ENCODE results near the gene CDC42BPA.
A peak's percentile ranks its signal among the peaks of the same experiment; 100 is the strongest.

The CDC42BPA gene

GRCh38 chr1:226977643-226978431 lies 340.5 kb downstream of the CDC42BPA start:
- no peak for DNase-seq

- no peak for DNase-seq
These were observed 341.2 kb downstream of the CDC42BPA start for GRCh38 chr1:226976978-226977642.

- no peak for DNase-seq
These were observed 341.9 kb downstream of the CDC42BPA start for GRCh38 chr1:226976276-226976977.

GRCh38 chr1:226975259-226976250 lies 342.7 kb downstream of the CDC42BPA start:
- no peak for DNase-seq

- no peak for DNase-seq
These were observed 343.6 kb downstream of the CDC42BPA start for GRCh38 chr1:226974544-226975258.

- DNase-seq, result no peak
These were observed 344.3 kb downstream of the CDC42BPA start for GRCh38 chr1:226973898-226974543.

- no peak for DNase-seq
These were observed 344.9 kb downstream of the CDC42BPA start for GRCh38 chr1:226973371-226973897.

GRCh38 chr1:226972931-226973330 lies 345.4 kb downstream of the CDC42BPA start:
- DNase-seq, result no peak

- no peak for DNase-seq
These were observed 346.5 kb downstream of the CDC42BPA start for GRCh38 chr1:226971765-226972164.

GRCh38 chr1:226967665-226968064 lies 350.6 kb downstream of the CDC42BPA start:
- no peak for DNase-seq

GRCh38 chr1:226966683-226967082 lies 351.6 kb downstream of the CDC42BPA start:
- no peak for DNase-seq

GRCh38 chr1:226965581-226966440 lies 352.5 kb downstream of the CDC42BPA start:
- no peak for DNase-seq

- DNase-seq, result no peak
These were observed 353.4 kb downstream of the CDC42BPA start for GRCh38 chr1:226964611-226965486.

GRCh38 chr1:226964068-226964425 lies 354.2 kb downstream of the CDC42BPA start:
- DNase-seq, result peak; percentile 12

GRCh38 chr1:226962421-226963391 lies 355.6 kb downstream of the CDC42BPA start:
- DNase-seq, result no peak

- DNase-seq, result no peak
These were observed 357.1 kb downstream of the CDC42BPA start for GRCh38 chr1:226960944-226961765.

- no peak for DNase-seq
These were observed 358.0 kb downstream of the CDC42BPA start for GRCh38 chr1:226960256-226960655.

Data from CD4-positive, alpha-beta T cell treated with Interferon gamma for 1 hour (primary cell).